GM21367 (cell line): Measurements from ENCODE around the gene NXPH1.

Experiments
- ATAC-seq: cut with Tn5 transposase; IDR thresholded peaks from one replicate; pipeline ENCODE4 v1.9.1; 2021; ENCODE audit not compliant: unreplicated experiment

The NXPH1 gene

DNA sequence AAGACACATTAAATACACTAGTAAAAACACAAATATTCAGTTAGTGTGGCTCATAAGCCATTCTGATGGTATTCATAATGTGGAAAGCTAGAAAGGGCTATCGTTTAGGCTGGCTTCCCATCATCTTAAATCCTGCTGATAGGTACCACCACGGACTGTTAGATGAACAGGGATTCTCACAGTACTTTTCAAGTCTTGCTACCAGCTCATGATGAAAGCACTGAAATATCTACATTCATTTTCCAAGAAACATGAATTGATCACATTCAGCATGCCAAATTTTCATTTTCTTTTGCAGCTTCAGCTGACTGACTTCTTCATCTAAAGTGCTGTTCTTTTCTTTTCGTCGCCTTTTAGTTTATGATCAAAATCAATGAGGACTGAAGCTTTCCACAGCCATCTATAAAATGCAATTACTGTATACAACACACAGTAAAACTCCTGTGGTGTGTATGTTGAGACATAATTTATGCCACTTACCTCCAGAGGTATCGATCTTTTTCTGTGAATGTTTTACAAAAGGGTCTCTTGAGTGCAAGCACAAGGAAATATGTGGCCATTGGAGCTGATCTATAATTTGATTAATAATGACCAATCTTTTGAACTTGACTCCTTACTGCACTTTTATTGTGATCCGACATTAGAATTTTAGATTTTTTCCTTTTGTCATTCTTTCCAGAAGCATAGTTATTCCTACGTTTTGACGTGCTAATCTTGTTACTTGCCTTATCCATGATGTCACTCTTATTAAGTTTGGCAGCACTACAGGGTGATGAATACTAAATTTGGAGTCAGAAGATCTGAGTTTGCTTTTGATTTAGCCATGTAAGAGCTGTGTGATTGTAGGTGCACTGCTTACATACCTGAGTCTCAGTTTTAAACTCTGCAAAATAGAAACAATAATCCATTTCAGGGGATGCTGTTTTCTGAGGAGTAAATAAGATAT lies 58.4 kb downstream of the NXPH1 start:
- ATAC-seq, result no peak

DNA sequence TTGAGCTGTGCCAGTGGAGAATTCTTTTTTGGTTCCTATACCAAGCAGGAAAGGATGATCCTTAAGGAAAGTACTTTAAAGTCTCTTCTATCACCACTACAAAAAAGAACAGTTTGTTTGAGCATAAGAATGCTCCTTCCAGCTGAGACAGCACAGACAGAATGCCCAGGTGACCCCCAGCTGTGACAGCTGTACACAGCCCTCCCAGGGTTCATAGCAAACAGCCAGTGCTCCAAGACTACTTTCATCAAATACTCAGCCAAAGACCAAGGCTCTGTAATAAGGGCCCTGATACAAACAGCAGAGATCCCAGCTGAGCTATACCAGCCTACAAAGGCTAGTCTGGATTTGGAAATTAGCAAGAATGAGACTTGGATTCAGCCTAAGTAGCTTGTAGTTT lies 65.7 kb downstream of the NXPH1 start:
- ATAC-seq, result no peak

DNA sequence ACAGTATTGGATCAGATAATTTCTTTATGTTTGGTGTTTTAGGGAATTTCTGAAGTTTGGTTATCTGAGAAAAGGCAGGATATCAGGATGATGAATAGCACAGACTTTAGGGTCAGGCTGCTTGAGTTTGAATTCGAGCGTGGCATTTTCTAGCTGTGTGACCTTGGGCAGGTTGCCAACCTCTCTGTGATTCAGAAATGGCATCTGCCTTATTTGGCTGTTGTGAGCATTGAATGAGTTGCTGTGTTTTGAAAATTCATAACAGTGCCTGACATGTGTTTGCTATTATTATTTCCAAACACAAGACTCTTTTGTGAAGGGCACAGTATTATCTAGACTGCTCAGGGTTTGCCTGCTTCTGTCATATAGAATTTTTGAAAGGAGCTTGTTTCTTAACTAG lies 66.9 kb downstream of the NXPH1 start:
- ATAC-seq, result no peak

DNA sequence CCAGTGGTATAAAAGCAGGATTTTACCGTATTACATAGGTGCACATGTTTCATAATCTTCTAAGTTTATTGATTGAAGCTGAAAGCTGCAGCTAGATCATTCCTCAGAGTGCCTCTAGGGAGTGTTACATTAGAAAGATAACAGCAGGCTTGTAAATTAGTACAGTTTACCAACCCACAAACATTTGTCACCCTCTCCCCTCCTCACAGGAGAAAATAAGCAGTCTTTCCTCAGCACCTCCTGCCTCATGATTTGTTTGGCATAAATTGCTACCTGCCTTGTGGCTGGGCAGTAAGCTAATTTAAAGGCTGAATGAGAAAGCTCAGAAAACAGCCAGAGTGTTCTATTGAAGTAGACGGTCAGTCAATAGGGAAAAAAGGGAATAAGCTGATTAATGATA lies 74.2 kb downstream of the NXPH1 start:
- ATAC-seq, result no peak

DNA sequence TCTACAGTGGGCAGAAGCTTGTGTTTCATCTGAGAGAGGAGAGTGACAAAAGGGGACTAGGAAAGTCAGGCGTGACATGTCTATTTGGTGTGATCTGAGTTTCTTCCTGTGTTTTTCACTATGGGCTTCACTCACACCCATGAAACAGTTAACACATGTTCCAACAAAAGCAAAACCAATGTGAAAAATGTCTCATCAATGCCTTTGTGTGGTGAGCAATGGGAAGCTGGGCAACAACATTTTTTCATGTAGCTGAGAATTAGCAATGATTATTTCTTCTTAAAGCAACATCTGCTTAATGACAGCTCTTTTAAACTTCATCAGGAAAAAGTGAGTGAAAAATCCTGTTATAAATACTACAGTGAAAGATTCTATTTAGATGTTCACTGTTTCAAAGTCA lies 76.2 kb downstream of the NXPH1 start:
- no peak for ATAC-seq

DNA sequence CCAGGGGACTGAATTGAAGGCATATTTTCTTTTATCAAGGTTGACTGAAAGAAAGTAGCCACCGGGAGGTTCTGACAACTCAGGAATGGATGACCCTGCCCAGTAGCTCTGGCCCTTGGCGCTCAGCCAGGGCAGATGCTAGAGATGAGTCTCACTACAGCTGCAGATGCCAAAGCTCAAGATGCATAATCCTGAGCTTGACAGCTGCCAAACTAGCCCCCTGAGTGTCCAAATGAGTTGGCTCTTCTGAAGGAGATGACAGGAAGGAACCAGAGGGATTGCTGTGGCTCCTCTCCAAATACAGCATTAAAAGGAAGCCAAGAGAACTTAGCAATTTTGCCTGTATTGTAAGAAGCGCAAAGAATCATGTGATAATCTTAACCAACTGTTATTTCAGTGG lies 78.4 kb downstream of the NXPH1 start:
- no peak for ATAC-seq

DNA sequence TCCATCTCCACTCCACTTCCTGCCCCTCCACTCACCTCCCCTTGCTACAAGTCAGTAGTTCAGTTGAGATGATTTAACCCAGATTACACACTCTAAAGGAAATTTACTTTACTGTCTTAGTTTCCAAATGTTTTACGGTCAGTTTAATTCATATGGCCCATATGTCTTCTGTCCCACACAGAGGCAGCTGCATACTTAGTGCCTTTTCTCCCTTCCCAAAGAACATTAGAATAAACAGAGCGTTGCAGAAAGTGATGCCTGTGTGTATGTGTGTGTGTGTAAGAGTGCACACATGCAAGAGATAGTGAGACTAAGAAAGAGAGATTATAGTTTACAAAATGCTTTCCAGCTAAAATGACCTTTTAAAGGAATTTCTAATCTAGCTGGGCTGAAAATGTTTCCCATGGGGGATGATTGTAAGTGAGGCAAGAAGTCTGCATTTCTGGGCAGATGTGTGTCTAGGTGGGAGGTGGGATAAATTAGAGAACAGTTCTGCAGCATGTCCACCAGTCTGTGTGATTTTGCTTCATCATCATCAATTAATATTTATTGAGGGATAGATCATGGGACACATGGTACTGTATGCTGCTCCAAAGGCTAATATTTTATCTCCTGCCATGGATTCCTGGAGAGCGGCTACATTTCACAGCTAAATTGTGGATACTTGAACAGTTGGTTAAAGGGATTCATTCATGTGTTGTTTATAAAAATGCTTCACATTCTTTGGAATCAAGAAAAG lies 81.5 kb downstream of the NXPH1 start:
- ATAC-seq, result no peak

DNA sequence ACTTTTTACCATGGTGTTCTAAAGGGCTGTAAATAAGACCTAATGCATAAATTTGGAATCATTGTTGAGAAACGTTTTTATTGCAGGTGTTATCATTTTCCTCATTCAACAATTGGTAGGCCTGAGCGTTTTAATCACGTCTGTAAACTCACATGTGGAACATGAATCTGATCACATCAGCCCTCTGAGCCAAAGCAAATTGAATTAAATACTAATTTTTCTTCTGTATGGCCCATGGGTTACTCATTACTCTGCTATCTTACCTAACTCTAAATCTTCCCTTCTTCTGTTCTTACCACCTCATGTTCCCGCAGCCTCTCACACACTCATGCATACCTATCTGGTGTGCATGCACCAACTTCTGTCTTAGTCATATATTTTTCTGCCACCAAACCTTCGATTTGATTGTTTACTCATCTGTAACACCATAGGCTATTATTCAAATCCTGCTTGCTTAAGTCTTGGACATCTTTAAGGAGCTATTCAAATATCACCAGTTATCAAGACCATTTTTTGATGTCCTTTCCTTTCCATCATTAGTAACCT lies 82.3 kb downstream of the NXPH1 start:
- no peak for ATAC-seq

DNA sequence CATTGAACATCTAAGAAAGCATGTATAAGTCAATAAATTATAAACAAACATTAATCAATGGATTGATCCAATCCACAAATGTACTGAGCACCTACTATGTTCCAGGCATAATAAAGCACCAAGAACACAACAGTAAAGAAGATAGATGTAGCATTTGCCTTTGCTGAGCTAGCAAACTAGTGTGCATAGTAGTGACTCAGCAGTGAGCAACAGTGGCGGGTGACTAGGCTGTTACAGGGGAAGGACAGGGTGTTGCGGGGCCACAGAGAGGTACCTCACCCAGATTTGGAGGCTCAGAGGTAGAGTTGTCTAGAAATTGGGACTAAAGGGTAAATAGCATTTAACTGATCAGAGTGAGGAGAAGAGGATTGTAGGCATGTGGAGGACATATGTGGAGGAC lies 83.6 kb downstream of the NXPH1 start:
- no peak for ATAC-seq

DNA sequence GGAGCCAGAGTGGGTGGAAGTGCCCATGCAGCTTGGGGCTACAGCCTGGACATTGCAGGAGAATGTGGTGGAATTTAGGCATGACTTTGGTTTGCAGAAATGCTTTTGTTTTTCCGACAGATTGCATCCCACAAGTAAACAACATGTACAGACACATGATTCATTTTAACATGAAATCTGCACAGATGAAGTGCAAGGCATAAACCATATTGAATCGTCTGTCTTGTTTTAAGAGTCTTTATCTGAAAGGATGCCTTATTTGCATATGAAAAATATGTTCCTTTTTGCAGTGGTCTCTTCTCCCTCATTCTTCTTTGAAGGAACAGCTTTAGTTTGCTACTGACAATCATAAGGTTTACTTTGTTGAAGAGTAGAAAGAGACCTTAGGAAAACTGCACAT lies 94.9 kb downstream of the NXPH1 start:
- no peak for ATAC-seq

DNA sequence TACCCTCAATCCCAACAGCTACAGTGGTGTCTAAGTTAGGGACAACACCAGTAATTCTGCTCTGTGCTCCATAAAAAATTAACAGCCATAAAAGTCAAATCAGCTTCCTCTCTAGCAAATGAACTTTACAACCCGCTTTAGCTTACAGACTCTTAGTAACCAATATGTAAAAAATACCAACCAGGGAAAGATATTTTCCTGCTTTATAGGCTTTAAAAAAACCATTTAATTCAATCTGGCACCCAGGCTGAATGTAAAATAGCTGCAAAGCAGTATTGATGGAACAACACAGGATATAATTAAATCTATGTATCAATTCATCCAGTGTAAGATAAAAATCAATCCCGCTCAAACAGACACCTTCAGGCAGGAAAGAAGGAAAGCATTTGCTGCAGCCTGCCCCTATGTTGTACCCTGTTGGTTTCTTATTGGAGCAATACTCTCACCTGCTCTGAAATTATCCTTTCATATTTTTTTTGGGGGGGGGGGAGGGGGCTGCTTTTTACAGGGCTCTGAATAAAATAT lies 98.6 kb downstream of the NXPH1 start:
- no peak for ATAC-seq

DNA sequence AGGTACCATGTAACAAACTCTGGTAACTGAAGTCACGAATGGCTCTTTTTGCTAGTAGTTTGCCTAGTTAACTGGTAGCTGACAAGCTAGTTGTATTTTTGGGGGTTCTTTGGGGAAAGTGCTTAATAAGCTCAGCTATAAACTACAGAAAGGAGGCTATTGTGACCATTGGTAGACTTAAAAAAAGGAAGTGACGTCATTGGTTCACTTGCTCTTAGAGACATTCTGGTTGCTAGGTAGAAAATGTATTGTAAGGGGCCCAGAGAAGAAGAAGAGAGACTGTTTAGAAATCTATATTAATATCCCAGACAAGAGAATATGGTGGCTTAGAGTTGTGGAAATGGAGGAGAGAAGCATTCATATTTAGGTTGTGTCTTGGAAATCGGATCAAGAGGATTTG lies 103.0 kb downstream of the NXPH1 start:
- peak; percentile 89 for ATAC-seq

DNA sequence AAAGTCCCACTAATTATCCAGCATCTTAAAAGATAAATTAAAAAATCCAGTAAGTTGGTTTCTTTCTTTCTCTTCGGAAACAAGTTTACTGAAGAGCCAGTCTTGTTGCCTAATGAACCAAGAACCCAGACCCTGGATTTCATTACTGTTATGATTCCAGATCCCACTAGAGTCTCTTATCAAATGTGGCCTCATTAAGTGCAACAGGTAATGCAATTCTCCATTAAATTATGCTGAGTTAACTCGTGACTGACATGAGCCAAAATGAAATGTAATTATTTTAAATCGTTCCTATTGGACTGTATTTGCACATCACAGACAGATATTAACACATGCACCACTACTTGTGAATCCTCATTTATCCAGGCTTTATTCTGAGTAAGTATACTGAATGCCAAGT lies 115.6 kb downstream of the NXPH1 start:
- ATAC-seq, result no peak

DNA sequence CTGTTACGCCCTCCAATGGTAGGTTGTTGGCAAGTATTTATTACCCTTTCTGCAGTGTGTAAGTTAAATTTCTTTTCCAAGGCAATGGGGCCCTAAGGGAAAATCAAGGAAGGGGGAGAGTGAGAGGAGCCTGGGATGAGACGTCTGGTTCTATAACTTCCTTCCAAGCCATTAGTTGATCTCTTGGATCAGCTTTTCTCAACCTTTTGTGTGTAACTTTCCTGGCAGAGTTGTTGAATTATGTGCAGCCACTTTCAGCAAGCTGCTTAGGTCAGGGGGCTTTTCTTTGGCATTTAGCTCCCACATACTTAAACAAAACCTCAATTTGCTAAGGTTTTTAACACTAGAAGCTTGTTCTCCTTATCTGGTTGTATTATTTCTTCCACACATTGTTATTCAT lies 127.1 kb downstream of the NXPH1 start:
- no peak for ATAC-seq

DNA sequence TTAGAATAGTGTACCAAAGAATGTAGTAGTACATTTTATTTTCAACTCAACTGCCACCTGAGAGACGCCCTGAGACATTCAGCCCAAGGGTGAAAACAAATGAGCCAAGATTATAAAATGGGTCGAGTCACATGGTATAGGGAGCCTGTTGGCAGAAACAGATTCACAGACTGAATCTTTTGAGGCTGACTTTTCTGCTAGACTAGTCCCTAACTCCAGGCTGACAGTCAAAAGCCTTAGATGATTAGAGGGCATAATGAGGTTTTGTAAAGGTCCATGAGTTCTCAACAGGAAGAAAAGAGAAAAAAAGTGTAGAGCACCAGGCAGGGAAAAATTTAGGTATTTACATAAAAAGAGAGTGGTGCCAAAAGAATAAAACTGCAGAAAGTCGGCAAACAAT lies 128.0 kb downstream of the NXPH1 start:
- no peak for ATAC-seq

DNA sequence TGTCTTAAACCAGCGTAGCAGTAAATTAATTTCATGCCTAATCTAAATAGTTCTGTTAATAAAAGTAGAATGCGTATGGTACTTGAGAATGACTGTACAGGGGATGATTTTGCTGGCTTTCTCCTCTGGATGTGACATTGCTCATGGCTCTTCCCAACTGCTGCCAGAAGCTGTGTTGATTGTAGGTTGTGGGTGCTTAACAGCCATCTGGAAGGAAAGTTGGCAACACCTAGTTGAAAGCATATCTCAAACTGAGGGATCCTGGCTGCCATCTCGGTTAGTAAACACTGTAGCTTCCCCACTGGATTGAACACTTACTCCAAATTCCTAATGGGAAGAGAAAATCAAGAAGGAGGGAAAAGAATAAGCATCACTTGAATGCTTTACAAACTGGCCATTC lies 130.9 kb downstream of the NXPH1 start:
- no peak for ATAC-seq

DNA sequence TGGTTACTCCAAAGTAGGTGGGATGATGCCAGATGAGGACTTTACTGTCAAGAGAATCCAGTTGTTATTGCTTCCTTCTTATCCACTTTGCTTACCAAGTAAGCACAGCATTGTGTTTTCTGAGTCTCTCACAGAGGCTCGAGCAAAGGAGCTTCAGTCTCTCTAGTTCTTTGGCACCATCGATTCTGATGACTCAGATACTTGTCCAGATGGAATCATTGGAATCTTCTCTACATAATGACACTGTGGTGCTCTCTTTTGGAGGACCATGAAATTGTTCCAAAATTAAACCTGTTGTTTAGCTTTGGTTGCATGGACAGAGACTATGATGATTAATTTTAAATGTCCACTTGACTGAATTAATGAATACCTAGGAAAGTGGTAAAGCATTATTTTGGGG lies 132.6 kb downstream of the NXPH1 start:
- ATAC-seq, result no peak

DNA sequence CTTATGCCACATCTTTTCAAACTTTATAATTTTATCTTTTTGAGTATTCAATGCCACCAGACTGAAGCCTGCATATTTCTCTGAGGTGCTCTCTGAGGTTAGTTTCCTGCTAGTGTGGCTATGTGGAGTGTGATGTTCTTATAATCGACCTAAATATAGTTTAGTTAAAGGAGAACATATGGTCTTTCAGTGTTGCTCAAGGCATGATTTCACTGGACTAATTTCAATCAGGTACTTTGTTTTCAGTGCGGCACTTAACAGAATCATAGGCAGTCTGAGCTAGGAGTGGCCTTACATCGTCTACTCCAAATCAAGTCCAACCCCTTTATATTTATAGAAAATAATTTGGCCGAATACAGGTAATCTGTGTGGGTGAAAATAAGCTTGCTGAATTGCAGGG lies 134.2 kb downstream of the NXPH1 start:
- ATAC-seq, result no peak

DNA sequence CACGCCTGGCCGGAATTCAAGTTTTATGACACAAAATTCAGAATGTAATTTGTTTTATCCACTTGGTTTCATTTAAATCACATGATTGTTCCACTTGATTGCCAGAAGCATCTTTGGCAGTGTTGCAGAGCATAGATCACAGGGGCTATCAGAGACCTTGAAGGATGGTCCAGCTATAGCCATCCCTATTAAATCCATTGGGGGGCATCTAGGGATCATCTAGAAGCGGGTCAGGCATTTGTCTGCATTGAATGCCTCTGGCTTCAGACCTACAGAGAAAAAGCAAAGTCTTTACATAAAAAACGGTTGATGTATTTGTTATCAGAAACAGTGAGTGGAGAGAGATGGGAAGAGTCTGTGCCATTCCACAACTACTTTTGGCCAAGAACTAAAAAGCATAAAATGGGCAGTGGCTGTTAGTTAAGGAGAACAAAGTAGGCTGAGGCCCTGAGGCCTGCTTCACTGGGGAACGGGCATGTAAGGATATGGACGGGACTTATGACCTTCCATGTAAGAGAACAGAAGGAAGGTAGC lies 146.3 kb downstream of the NXPH1 start:
- no peak for ATAC-seq

DNA sequence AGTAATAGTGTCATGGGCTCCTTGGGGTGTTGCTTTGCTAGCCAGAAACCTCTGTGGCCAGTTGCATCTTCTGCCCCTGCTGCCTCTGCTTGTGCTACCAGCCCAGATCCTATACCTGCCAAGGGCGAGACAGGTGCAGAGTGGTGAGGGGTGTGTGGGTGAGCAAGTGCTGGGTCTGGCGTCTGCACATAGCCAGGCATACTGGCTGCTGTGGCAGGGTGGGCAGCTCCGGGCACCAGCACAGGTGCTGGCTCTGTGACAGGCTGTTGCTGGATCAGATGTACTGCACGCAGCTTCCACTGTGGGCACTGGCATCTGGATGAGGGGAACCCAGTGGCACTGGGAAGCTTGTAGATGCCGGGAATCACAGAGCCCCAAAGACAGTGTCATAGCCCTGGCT lies 148.4 kb downstream of the NXPH1 start:
- ATAC-seq, result no peak

DNA sequence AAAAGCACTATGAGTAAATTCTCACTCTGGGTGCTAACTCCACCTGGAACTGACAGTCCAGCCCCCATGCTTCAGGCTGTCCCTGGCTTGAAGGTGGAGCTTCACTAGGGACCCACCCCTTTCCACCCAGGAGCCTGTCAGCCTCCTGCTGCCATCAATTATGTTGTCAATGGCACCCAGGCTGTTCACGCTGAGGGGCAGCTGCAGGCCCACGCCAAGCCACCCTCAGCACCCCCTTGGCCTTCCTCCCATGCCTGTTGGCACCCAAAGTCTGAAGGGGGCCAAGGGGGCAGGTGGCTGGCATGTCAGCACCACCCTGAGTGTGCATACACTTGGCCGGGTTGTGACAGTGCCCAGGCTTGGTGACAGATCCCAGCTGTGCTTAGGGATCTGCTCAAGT lies 149.3 kb downstream of the NXPH1 start:
- no peak for ATAC-seq

DNA sequence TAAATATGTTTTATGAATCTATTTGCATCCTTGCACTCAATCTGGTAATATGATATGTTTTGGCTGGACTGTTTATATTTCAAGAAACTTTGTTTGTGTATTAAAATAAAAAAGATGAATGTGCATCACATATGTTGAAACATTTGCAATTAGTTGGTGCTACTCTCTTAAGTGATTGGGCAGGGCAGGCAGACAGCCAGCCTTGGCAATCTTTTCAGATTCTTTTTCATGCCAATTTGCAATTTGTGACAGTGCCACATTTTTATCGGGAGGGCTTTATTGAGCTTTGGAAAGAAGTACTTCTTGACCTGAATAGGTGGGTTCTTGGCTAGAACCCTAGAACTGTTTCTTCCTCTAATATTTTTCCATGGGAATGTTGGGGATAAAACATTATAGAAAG lies 152.2 kb downstream of the NXPH1 start:
- no peak for ATAC-seq
